IPS-15b (cell line): ENCODE results near the gene ZNF705A.
"Not testable (repeated sequence)": the region's sequence is repeated elsewhere in the genome, so short reads cannot be mapped to it uniquely, and the experiment has no call there.

ENCODE experiments used
- H3K27me3 ChIP-seq: one replicate; pipeline ENCODE4 v1.6.1; 2013; ENCODE audit warnings: low read length; ENCODE audit not compliant: control insufficient read depth, insufficient read depth
- H3K36me3 ChIP-seq: one replicate; pipeline ENCODE4 v1.6.1; 2013; ENCODE audit warnings: low read length; ENCODE audit not compliant: control insufficient read depth, insufficient read depth
- H3K4me1 ChIP-seq: one replicate; pipeline ENCODE4 v1.6.1; 2013; ENCODE audit warnings: mild to moderate bottlenecking, low read length; ENCODE audit not compliant: control insufficient read depth, insufficient read depth
- H3K4me3 ChIP-seq: one replicate; pipeline ENCODE4 v1.5.1; 2013; ENCODE audit warnings: low read depth, low read length
- H3K9ac ChIP-seq: one replicate; pipeline ENCODE4 v1.6.1; 2013; ENCODE audit warnings: low read depth, mild to moderate bottlenecking, low read length
- H3K9me3 ChIP-seq: one replicate; pipeline ENCODE4 v1.6.1; 2013; ENCODE audit warnings: mild to moderate bottlenecking, low read length; ENCODE audit not compliant: control insufficient read depth, insufficient read depth

The ZNF705A gene

DNA sequence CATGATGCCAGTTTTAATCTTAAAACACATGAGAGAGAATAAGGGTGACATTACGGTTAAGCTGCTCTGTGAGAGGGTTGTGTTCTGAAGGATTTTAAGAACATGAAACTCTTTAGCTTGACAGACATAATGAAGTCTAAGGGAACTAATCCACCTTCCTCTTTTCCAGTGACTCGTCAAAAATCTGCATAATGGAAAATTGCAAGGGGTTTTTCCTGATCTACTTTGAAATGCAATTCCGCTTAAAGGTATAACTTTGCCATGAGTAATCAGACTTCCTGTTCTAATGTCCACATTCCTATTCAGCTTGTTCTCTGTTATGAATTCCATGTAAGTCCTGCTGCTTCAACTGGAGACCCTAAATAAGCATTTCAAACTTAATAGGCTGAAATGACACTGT lies at the start of gene ZNF705A:
Gene ZNF705A, plus strand, starts transcription at position 171 of the 400 bp plus-strand sequence. CDS start 15,611 bp downstream, outside the sequence.
- H3K4me3 ChIP-seq = no peak within 1 kb of the TSS
- peaks cover 5% of the 10 kb centered on the region for H3K4me1 ChIP-seq
- H3K27me3 ChIP-seq = no peaks in the 10 kb centered on the region
- no peaks in the 10 kb centered on the region for H3K9me3 ChIP-seq
- no peaks in the 10 kb centered on the region for H3K36me3 ChIP-seq
- no peak within 1 kb of the TSS for H3K9ac ChIP-seq

DNA sequence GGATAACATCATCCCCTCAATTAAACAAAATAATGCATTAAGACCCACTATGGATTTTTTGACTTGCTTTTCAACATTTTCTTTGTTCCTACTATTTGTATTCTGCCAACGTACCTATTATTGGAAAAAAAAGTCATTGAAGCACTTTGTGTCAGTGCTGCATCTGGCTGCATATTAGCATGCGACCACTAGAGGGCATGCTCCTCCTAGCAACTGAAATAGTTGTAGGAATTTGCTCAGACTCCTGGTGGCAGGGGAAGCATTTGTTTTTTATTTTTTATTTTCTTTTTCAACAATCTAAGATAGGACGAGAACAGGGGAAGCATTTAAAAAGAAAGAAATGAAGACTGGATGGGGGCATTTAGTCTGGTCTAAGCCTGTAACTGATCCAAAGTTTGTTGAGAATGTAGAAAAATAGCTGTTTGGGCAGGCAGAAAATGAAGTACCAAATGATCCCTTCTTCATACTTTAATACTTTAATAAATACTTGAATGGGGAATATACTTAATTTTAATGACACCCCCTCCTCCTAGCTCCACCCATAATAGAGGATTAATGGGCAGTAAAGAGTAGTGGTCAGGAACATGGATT lies 47.9 kb upstream of the ZNF705A start:
- H3K9ac ChIP-seq = no peak overlapping the region

DNA sequence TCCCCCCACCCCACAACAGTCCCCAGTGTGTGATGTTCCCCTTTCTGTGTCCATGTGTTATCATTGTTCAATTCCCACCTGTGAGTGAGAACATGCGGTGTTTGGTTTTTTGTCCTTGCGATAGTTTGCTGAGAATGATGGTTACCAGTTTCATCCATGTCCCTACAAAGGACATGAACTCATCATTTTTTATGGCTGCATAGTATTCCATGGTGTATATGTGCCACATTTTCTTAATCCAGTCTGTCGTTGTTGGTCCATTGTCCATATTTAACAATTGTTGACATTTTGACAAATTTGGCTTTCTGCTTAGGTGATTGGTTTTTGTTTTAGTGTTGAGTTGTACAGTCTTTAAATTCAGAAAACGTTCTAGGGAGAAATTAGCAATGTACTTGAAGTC lies 43.7 kb upstream of the ZNF705A start:
- H3K27me3 ChIP-seq, H3K4me3 ChIP-seq, H3K4me1 ChIP-seq, H3K9ac ChIP-seq, H3K9me3 ChIP-seq, H3K36me3 ChIP-seq: not testable (repeated sequence)

More for the DNA sequence above, 47.9 kb upstream of the ZNF705A start:
- no peaks in the 10 kb centered on the region for H3K27me3 ChIP-seq
- H3K9me3 ChIP-seq = no peaks in the 10 kb centered on the region
- H3K4me3 ChIP-seq = no peak overlapping the region
- no peaks in the 10 kb centered on the region for H3K36me3 ChIP-seq
- H3K4me1 ChIP-seq = no peaks in the 10 kb centered on the region

DNA sequence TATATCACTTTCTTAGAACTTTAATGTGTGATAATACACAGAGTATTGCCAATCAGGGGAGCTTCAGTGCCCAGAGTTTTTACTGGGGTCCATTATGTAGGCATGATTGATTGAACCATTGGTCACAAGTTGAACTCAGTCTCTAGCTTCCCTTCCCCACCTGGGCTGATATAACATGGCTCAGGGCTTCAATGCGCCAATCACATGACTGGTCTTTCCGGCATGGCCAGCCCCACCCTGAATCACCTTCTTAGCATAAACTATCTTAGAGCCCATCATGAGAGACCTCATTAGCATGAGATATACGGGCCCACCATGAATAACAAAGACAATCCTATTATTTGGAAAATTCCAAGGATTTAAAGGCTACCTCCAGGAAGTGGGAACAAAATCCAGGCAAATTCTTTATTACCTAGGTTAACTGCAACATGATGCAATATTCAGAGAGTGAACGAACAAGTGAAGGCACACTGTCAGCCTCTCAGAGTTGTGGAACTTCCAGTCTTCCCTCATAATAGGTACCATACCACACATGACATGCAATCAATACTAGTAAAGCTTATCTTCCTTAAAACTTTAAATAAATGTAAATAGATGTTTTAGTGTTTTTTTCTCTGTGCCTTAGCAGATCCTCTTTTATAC lies 36.6 kb upstream of the ZNF705A start:
- H3K4me1 ChIP-seq = peaks cover 5% of the 10 kb centered on the region
- no peak overlapping the region for H3K9ac ChIP-seq
- H3K36me3 ChIP-seq = no peaks in the 10 kb centered on the region
- no peak overlapping the region for H3K4me3 ChIP-seq
- no peaks in the 10 kb centered on the region for H3K27me3 ChIP-seq
- H3K9me3 ChIP-seq = no peaks in the 10 kb centered on the region

DNA sequence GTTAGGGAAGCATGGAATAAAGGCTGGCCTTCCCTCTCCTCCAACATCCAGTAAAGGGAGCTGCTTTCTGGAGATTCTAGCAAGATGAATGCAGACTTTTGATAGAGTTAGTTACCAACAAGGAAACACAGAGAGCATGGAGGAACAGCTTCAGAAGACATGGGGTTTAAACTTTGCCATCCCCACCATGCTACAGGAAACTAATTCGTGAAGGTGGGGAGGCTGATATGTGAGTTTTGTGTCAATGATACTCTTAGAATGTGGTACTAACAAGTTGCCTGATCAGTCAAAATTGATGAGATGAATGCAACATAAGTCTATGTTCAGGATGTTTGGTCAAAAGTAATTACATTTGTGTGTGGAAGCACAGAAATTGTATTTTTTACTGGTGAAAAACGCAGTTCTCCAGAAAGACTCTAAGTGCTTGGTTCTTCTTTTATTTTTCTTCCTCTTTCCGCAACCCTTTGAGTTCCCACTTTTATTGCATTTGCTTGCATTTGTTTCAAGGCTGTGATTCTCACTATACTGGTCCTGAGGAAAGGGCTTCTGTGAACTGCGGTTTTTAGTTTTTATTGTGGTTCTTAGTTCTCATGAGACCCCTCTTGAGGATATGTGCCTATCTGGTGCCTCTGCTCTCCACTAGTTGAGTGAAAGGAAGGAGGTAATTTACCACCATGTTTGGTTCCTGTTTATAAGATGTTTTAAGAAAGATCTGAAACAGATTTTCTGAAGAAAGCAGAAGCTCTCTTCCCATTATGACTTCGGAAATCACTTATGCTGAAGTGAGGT lies 33.5 kb upstream of the ZNF705A start, which contains the start of gene CLEC4A:
Gene CLEC4A, plus strand, starts transcription at position 494 of the 789 bp plus-strand sequence. Its CDS starts 262 bp downstream, at position 756.
- Histone ChIP-seq H3K4me1 (peaks cover 5% of the 10 kb centered on the region), H3K36me3 (no peaks in the 10 kb centered on the region), H3K27me3 (no peaks in the 10 kb centered on the region), H3K9ac (no peak within 1 kb of the TSS), H3K9me3 (no peaks in the 10 kb centered on the region), H3K4me3 (no peak within 1 kb of the TSS)

DNA sequence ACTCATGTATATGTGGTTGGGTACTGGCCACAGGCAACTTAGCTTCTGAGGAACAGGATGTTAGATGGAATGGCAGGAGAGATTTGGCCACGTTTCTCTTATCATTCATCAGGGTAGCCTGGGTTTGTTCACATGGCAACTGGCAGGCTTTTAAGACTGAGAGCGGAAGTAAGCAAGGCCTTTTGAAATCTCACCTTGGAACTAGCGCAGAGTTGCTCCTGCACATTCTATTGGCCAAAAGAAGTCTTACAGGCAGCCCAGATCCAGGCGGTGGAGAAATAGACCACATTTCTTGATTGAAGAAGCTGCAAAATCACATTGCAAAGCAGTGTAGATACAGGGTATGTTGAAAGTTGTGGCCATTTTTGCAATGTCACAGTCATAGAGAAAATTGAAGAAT lies 29.7 kb upstream of the ZNF705A start:
- no peak overlapping the region for H3K9ac ChIP-seq
- H3K4me3 ChIP-seq = no peak overlapping the region
- no peaks in the 10 kb centered on the region for H3K27me3 ChIP-seq
- no peaks in the 10 kb centered on the region for H3K4me1 ChIP-seq
- no peaks in the 10 kb centered on the region for H3K36me3 ChIP-seq
- H3K9me3 ChIP-seq = no peaks in the 10 kb centered on the region

DNA sequence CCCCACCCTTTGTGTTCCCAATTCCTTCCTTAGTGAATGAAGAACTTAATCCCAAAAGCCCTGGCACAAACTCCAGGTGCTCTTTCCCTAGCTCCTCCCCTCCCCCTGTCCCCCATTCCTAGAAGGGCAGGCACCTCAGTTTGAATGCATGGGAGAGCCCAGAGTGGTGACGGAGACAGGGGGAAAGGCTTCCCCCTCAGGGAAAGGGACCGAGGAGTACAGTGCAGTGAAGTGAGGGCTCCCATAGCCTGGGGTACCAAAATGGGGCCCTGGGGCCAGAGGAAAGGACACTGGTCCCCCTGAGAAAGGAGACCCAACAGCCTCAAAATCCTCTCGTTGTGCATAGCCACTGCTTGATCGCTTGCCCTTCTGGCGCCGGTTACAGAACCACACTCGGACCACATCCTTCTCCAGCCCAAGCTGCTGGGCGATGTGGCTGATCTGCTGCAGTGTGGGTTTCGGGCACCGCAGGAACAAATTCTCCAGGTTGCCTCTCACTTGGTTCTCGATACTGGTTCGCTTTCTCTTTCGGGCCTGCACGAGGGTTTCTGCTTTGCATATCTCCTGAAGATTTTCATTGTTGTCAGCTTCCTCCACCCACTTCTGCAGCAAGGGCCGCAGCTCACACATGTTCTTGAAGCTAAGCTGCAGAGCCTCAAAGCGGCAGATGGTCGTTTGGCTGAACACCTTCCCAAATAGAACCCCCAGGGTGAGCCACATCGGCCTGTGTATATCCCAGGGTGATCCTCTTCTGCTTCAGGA lies 23.0 kb upstream of the ZNF705A start:
- H3K27me3 ChIP-seq, H3K9me3 ChIP-seq, H3K4me1 ChIP-seq, H3K36me3 ChIP-seq, H3K4me3 ChIP-seq, H3K9ac ChIP-seq: not testable (repeated sequence)

DNA sequence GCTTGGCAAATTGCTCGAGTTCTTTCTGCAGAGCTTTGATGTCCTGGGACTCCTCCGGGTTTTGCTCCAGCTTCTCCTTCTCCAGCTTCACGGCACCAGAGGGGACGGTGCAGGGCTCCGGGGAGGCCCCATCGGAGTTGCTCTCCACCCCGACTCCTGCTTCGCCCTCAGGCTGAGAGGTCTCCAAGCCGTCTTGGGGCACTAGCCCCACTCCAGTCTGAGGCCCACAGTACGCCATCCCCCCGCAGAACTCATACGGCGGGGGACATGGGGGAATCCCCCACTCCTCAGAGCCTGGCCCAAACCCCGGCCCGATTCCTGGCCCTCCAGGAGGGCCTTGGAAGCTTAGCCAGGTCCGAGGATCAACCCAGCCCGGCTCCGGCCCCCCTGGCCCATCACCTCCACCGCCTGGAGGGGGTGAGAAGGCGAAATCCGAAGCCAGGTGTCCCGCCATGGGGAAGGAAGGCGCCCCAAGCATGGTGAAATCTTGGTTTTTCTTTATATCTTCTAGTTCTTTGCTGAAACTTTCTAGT lies 22.4 kb upstream of the ZNF705A start:
- H3K27me3 ChIP-seq, H3K4me3 ChIP-seq, H3K9me3 ChIP-seq, H3K4me1 ChIP-seq, H3K9ac ChIP-seq, H3K36me3 ChIP-seq: not testable (repeated sequence)

DNA sequence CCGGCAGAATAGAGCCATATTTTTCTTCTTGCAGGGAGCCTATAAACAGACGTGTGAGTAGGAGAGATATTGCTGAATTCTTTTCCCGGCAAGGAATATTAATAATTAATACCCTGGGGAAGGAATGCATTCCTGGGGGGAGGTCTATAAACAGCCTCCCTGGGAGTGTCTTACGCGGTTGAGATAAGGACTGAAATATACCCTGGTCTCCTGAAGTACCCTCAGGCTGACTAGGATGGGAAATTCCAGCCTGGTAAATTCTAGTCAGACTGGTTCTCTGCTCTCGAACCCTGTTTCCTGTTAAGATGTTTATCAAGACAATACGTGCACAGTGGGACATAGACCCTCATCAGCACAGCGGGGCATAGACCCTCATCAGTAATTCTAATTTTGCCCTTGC lies 15.2 kb upstream of the ZNF705A start:
- H3K36me3 ChIP-seq, H3K9ac ChIP-seq, H3K9me3 ChIP-seq, H3K4me3 ChIP-seq, H3K27me3 ChIP-seq: not testable (repeated sequence)
- H3K4me1 ChIP-seq = peaks cover 12% of the 10 kb centered on the region

DNA sequence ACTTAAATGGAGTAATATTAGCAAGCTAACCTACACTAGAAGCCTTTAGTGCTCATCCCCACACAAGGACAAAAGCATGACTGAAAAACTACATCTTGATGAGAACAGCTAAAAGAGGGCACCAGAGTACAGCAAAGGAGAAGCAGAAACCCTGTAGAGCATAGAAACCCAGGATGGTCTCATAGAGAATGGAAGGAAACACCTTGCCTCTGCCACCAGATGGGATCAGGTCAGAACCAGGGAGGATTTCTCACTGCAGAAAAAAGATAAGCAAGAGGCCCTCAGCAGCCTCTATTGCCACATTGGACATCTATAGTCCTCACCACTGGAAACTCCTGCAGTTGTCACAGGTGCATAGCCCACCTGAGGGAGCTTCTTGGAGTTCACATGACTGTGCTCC lies 13.6 kb upstream of the ZNF705A start:
- no peak overlapping the region for H3K9ac ChIP-seq
- no peaks in the 10 kb centered on the region for H3K9me3 ChIP-seq
- no peak overlapping the region for H3K4me3 ChIP-seq
- no peaks in the 10 kb centered on the region for H3K27me3 ChIP-seq
- H3K36me3 ChIP-seq = no peaks in the 10 kb centered on the region
- H3K4me1 ChIP-seq = peaks cover 14% of the 10 kb centered on the region

DNA sequence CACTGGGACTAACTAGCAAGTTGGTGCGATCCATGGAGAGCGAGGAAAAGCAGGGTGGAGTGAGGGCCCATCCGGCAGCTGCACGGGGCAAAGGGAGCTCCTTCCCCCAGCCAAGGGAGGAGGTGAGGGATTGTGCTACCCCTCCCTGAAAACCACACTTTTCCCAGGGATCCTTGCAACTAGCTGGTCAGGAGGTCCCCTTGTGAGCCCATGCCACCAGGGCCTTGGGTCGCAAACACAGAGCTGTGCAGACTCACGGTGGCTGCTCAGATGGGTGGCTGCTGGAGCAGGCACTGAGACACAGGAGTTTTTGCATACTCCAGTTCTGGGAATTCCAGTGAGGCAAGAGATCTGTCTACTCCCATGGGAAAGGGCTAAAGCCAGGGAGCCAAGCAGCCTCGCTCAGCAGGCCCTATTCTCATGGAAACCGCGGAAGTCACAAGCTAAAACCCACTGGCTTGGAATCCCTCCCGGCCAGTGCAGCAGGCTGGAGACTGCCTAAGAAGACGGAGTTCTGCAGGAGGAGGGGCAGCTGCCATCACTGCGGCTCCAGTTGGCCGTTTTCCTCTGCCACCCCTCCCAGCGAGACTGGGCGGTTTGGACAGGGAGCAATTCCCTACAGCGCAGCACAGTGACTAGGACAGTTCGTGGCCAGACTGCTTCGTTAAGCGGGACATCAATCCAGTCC lies 10.9 kb upstream of the ZNF705A start:
- no peaks in the 10 kb centered on the region for H3K36me3 ChIP-seq
- H3K9ac ChIP-seq = peak overlapping the region; percentile 18
- no peaks in the 10 kb centered on the region for H3K9me3 ChIP-seq
- peaks cover 14% of the 10 kb centered on the region for H3K4me1 ChIP-seq
- no peaks in the 10 kb centered on the region for H3K27me3 ChIP-seq
- H3K4me3 ChIP-seq = peak overlapping the region; percentile 1
